ENCODE results near the gene SLAMF8.

DNA sequence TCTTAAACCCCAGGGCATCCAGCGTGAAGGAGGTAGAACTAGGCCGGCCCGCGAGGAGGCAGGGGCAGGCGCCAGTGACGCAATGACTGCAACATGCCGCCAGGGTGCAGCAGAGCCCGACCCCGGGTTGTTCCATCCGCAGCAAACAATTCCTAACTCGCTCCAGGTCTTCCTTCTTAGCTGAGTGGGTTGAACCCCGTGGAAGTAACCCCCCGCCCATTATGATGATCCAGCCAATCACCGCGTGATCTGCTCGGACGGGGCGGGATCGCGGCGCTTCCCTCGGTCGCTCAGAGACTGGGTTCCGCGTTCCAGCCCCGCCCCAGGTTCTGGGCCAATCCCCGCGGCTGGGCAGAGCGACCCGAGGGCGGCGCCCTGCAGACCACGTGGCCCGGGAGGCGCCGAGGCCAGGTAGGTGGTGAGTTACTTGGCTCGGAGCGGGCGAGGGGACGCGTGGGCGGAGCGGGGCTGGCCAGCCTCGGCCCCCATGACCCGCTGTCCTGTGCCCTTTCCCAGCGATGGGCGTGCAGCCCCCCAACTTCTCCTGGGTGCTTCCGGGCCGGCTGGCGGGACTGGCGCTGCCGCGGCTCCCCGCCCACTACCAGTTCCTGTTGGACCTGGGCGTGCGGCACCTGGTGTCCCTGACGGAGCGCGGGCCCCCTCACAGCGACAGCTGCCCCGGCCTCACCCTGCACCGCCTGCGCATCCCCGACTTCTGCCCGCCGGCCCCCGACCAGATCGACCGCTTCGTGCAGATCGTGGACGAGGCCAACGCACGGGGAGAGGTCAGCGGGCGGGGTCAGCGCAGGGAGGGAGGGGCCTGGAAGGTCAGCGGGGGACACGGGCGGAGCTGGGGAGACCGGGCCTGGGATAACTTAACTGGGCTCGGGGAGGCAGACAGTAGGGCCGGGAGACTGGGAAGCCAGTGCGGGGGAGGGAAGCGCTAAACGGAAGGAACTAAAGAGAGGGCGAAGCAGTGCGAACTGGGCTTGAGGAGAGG is 45.8 kb upstream of the SLAMF8 start, which contains the start of gene DUSP23:
- TF ChIP-seq, protein P1, sequence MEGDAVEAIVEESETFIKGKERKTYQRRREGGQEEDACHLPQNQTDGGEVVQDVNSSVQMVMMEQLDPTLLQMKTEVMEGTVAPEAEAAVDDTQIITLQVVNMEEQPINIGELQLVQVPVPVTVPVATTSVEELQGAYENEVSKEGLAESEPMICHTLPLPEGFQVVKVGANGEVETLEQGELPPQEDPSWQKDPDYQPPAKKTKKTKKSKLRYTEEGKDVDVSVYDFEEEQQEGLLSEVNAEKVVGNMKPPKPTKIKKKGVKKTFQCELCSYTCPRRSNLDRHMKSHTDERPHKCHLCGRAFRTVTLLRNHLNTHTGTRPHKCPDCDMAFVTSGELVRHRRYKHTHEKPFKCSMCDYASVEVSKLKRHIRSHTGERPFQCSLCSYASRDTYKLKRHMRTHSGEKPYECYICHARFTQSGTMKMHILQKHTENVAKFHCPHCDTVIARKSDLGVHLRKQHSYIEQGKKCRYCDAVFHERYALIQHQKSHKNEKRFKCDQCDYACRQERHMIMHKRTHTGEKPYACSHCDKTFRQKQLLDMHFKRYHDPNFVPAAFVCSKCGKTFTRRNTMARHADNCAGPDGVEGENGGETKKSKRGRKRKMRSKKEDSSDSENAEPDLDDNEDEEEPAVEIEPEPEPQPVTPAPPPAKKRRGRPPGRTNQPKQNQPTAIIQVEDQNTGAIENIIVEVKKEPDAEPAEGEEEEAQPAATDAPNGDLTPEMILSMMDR (IDR thresholded peaks at IDR 0.05; ENCODE audit: insufficient read depth, low read length, poor library complexity, severe bottlenecking), result peak; percentile 41
- TF ChIP-seq EZH2phosphoT487 (conservative IDR thresholded peaks at IDR 0.05; ENCODE audit: low read length), result no peak
